Measurements from ENCODE around the gene AGAP1.

AGAP1 gene

GRCh38 chr2:235641956-235642355 is 148.1 kb downstream of the AGAP1 start:
- no peak for DNase-seq

DNA sequence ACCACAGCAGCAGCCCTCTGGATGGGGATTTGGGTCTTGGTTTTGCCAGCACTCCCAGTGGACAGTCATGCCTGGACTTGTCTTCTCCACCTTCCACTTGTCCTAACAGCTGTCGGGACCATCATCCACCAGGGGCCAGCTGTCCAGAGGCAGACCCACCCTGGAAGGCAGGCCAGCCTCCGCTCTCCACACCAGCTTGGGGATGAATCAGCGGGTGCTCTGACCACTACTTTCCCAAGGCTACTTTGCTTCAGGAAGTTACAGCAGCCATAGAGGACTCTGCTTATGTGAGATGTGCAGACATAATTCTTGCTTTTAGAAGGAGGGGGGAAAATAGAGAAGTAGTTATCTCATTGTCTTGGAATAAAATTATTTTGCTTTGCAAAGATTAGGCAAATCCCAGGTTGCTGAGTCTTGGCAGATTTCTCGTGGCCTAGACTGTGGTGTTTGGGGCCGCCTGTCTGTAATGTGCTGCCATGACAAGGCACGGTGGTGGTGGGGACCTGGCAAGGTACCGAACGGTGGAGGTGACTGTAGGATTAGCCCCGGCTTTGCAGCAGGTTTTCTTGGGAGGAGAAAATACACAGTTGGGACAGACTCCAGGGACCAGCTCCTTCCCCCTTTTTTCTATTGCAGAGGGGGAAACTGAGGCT is 148.7 kb downstream of the AGAP1 start:
- no peak for DNase-seq

DNA sequence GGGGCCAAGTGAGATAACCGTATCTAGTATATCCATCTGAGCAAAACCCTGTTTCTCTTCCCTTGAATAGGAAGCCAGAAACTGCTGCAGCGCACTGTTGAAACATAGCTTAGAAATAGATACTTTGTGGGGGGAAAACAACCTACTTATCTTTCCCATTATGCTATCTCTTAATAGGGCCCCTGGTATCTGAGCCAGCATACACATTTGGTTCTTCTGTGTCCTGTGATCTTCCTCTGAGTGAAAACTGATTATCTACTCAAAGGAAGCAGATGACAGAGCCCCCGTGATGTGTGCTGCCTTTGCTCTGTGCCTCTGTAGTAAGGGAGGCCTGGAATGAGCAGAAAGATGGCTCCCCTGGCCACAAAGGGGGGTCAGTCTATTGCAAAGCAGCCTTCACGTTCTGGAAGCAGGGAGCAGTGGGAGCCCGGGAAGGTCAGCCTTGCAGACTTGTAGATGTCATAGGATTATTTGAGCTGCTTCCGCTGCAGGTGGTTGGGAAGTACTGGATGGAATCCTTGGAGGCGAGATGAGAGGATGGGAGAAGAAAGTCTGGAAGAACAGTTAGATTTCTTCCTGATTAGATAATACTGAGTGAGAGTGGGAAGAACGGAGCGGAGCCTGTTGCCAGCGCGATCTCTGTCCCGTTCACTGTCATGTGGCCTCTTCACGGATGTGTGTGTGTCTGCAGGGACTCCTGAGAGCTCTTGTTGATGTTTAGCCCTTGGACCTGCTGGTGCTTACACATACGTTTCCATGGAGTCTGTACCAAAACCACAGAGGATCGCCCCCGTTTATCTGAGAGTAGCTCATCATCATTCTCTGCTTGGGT is 150.1 kb downstream of the AGAP1 start:
- DNase-seq: no peak

DNA sequence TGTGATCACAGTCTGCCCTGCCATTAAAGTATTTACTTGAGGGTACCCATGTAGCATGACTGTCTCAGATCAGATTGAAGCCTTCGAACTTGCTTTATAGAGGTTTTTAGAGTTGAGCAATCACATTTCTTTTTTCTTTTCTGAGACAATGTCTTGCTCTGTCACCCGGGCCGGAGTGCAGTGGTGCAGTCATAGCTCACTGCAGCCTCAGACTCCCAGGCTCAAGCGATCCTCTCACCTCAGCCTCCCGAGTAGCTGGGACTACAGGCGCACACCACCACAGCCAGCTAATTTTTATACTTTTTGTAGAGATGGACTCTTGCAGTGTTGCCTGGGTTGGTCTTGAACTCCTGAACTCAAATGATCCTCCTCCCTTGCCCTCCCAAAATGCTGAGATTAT is 153.4 kb downstream of the AGAP1 start:
- no peak for DNase-seq

- DNase-seq: no peak
These were observed 154.0 kb downstream of the AGAP1 start for GRCh38 chr2:235647877-235648276.

DNA sequence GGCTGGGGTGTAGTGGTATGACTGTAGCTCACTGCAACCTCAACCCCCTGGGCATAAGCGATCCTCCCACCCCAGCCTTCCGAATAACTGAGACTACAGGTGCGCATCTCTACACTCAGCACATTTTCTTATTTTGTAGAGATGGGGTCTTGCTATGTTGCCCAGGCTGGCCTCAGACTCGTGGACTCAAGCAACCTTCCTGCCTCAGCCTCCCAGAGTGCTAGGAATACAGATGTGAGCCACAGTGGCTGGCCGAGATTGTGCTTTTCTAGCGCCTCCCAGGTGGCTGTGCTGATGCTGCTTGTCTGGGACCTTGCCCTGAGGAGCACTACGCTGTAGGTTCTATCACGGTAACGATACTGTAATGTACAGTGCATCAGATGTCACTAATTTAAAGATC is 155.6 kb downstream of the AGAP1 start:
- DNase-seq: no peak

GRCh38 chr2:235651643-235652042 is 157.8 kb downstream of the AGAP1 start:
- no peak for DNase-seq

DNA sequence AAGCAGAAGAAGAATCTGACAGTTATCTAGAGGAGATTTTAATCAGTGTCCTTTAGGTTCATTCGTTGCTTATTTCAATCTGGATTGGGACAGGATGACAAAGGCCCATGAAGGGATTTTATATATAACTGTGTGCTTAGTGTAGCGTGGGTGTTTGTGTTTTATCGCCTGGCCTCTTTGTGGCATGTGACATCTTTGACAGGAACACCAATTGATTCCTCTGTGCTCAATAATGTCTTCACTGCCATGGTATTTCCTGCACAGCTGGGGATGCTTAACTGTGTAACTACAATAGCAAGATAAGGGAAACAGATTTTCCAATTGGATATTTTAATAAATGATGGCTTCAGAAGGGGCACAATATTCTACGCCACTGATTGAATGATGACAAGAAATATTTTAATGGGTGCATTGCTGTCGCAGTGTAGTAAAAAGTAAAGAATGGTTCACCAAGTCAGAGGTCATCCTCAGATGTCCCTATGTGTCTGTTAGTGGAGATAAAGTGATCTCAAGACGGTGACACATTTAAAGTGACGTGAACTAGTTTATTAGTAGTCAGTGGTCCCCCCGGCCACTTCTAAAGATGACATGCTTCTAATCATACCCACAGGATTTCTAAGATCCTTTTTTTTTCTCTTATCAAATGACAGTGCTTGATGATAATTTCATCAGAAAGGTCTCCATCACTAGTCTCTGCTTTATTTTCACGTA is 160.4 kb downstream of the AGAP1 start:
- no peak for DNase-seq

- no peak for DNase-seq
These were observed 164.7 kb downstream of the AGAP1 start for GRCh38 chr2:235658351-235659174.

DNA sequence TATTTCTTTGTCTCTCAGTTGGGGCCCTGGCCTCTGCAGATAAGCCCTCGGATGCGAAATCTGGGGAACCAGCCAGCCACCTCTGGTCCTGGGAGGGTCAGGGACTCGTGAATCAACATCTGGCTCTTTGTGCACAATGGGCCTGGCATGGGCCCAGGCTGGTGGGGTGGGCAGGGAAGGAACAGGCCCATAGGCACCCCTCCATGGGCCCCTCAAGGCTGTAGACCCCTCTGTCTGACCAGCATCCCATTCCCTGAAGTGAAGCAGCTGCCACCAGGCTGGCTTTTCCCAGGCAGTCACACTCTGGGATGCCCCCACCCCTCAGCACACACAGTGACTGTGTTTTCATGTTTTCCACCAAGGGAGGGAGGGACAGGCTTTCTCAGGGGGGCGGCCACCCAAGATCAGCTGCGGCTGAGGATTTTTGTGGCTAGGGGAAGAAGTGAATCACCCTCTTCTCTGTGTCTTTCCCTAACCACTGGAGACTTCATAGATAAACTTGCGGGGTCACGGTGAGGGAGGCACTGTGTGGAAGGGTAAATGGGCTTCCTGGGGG is 166.0 kb downstream of the AGAP1 start:
- DNase-seq: no peak

- DNase-seq: no peak
These were observed 166.7 kb downstream of the AGAP1 start for GRCh38 chr2:235660484-235661082.

DNA sequence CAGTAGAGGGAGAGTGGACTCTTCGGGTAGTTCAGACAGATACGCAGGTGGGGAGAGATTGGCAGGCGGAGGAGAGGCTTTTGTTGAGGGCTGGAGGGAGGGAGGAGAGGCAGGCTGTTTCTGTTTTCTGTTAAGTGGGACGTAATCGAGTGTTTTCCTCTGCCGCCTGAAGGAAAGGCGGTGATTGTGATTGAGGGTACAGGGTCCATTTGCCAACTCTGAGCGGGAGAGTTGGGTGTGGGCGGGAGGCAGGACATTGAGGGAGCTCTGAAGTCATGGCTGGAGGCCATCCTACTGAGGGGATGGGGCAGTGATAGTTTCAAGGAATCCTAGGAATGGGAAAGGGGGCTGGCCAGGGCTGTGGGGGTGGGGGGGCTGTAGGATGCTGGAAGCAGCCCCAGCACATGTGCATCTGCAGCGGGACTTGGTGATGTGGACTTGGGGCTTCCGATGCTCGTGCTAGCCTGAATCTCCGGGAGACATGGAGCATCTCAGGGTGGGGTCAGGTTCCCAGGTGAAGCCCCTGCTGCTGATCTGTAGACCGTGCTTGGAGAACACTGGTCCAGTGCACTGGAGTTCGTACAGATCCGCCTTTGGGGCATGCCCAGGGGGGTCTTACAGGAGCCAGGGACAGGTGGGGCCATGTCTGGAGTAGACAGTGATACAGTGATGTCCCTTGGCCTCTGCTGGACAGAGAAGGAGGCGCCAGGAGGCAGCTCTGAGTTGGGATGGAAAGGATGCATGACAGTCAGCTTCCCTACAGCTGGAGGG is 167.5 kb downstream of the AGAP1 start:
- no peak for DNase-seq

GRCh38 chr2:235661952-235662351 is 168.1 kb downstream of the AGAP1 start:
- no peak for DNase-seq

- DNase-seq: no peak
These were observed 170.0 kb downstream of the AGAP1 start for GRCh38 chr2:235663875-235664274.

- DNase-seq: no peak
These were observed 171.9 kb downstream of the AGAP1 start for GRCh38 chr2:235665661-235666212.

- DNase-seq: no peak
These were observed 172.5 kb downstream of the AGAP1 start for GRCh38 chr2:235666213-235666781.

GRCh38 chr2:235668782-235669181 is 174.9 kb downstream of the AGAP1 start:
- DNase-seq: no peak

GRCh38 chr2:235669269-235669831 is 175.5 kb downstream of the AGAP1 start:
- peak; percentile 63 for DNase-seq

DNA sequence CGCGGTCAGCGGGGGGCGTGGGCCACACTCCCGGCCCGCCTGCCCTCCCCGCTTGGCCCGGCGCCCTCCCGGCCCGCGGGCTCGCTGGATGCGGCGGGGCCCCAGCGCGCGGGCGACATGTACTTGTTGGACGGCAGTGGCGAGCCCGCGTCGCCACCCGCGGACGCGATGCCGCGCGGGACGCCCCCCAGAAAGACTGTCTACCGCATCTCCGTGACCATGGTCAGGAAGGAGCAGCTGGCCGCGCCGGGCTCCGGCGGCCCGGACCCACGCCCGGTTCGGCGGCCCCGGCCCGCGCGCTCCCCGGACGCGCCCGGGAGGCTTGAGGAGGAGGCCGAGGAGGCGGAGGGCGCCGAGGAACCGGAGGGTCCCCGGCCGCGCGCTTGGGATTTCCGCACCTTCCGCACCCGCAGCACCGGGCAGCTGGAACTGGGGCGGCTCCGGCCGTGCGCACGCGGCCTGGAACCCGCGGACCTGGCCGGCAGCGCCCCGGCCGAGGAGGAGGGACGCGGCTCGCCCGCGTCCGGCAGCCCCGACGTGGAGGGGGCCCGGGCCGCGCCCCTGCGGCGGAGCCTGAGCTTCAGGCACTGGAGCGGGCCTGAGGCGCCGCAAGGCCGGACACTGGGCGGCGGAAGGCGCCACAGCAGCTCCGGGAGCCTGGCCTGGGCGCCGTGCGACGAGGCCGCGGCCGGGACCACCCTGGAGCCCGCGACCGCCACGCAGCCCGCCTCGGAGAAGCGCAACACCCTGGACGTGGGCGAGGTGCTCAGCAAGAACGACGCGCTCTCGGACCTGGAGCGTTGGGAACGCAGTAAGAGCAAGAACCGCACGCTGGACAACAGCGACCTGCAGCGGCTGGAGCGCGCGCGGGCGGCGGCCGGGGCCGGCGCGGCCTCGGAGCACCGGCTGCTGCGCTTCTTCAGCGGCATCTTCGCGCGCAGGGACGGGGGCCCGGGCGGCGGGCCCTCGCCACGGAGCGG is 176.4 kb downstream of the AGAP1 start:
- DNase-seq: no peak
